Testis (tissue), 3 donors: ENCODE data around the gene ATF7. TPM values are rescaled to one million over a fixed set of nuclear protein-coding genes. Genes with fewer than 3 reads are reported as not detected.

ENCODE experiments used
- DNase-seq: peaks from one replicate; pipeline ENCODE4 v3.0.0-alpha.2; 2019
- H3K27ac ChIP-seq, 2 donors: fragments of 200-600 bp; sonication (generic); one replicate each; pipeline ENCODE4 v1.5.1; 2019
- H3K27me3 ChIP-seq: fragments of 200-600 bp; sonication (generic); one replicate; pipeline ENCODE4 v1.5.1; 2019
- H3K36me3 ChIP-seq: fragments of 200-600 bp; sonication (generic); one replicate; pipeline ENCODE4 v1.5.1; 2017; ENCODE audit warnings: low read depth; ENCODE audit errors: missing control alignments
- H3K4me1 ChIP-seq: fragments of 200-600 bp; sonication (generic); one replicate; pipeline ENCODE4 v1.5.1; 2019
- H3K4me3 ChIP-seq, 2 donors: fragments of 200-600 bp; sonication (generic); one replicate each; pipeline ENCODE4 v1.5.1; 2017 to 2019
- H3K9me3 ChIP-seq: fragments of 200-600 bp; sonication (generic); one replicate; pipeline ENCODE4 v1.5.1; 2017
- POLR2A ChIP-seq: fragments of 450-650 bp; IDR thresholded peaks from one replicate; pipeline ENCODE4 v1.6.1; 2017; ENCODE audit warnings: antibody characterized with exemption, mild to moderate bottlenecking, moderate library complexity
- WGBS, 2 donors: methylation state at CpG; one replicate each; pipeline ENCODE4 v1.1.5; 2018; 5-methylcytosine and 5-hydroxymethylcytosine counted together
- intact Hi-C: fragments of 100-400 bp; cut with DNase I; formaldehyde crosslinking; loops from one replicate; pipeline ENCODE4 v1.15.1; 2023; ENCODE audit warnings: low total_unique reads
- polyA plus RNA-seq: library from polyadenylated mRNA; stranded (reverse); fragments of 350-450 nt; fragmentation: Illumina TruSeq; extraction: RNeasy Lipid Tissue Mini Kit (QIAGEN cat#74804); gene quantifications from one replicate; pipeline ENCODE4 v1.2.3, GENCODE V29; 2014; ENCODE audit warnings: low read depth, low replicate concordance; ENCODE audit not compliant: insufficient read depth
- total RNA-seq, 2 donors: library from RNA; depleted of rRNA; stranded (reverse); fragments of >200 nt; gene quantifications; one replicate each; pipeline ENCODE4 v1.2.3, GENCODE V29; 2016
- TF ChIP-seq, protein P1 (sequence below), 3 experiments: fragments of 450-650 bp in 2 of 3; fragments of 200-600 bp in 1 of 3; sonication (generic) in 1 of 3; IDR thresholded peaks; one replicate each; pipeline ENCODE4 v1.5.1; 2016 to 2019; ENCODE audit warnings: antibody characterized with exemption in 3 of 3, mild to moderate bottlenecking in 2 of 3, moderate library complexity in 1 of 3

Gene ATF7
- total and polyA plus RNA-seq, 3 donors from 2014 or later = 31.6 to 59.8 (median 55.1) TPM

DNA sequence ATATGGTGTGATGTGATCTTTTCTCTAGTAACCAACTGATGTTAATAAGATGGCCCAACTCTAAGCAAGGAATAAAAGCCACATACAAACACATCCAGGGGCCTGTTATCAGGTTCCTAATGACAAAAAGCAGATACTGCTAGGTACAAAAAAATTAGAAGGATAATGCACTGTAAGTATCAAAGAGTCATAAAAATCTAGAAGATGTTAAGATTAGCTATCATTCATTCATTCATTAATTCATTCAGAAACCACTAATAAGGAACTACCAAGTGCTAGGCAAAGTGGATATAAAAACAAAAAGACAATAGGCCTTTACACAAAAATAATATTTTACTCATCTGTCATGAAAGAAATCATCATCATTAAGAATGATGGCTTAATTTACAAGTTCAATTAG lies 21.6 kb downstream of the ATF7 start:
- TF ChIP-seq, protein P1, sequence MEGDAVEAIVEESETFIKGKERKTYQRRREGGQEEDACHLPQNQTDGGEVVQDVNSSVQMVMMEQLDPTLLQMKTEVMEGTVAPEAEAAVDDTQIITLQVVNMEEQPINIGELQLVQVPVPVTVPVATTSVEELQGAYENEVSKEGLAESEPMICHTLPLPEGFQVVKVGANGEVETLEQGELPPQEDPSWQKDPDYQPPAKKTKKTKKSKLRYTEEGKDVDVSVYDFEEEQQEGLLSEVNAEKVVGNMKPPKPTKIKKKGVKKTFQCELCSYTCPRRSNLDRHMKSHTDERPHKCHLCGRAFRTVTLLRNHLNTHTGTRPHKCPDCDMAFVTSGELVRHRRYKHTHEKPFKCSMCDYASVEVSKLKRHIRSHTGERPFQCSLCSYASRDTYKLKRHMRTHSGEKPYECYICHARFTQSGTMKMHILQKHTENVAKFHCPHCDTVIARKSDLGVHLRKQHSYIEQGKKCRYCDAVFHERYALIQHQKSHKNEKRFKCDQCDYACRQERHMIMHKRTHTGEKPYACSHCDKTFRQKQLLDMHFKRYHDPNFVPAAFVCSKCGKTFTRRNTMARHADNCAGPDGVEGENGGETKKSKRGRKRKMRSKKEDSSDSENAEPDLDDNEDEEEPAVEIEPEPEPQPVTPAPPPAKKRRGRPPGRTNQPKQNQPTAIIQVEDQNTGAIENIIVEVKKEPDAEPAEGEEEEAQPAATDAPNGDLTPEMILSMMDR (IDR thresholded peaks at IDR 0.05) = no peak
- no peak for TF ChIP-seq POLR2A
- DNase-seq = no peak
- Histone ChIP-seq H3K27me3 (no peaks in the 10 kb centered on the region), H3K4me1 (peaks cover 24% of the 10 kb centered on the region), H3K27ac (no peak overlapping the region), H3K4me3 (no peak overlapping the region), H3K36me3 (no peaks in the 10 kb centered on the region), H3K9me3 (no peaks in the 10 kb centered on the region)
- intact Hi-C loops = no loop called here

DNA sequence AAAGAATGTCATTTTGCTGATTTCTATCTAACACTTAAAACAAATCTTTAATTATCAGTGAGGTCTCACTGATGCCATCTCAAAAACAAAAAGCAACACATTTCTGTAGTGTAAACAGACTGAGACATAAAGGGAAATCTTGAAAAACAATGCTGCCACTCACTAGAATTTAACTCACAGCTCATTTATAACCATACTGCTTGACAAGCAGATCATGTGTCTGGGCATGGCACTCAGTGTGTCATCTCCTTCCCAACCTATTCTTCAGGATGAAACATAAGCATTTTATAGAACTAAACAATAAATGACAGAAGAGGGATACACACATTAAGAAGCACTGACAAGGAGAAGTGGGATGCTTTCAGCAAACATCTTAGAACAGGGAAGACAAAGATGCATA lies 22.4 kb downstream of the ATF7 start:
- TF ChIP-seq, protein P1 (IDR thresholded peaks at IDR 0.05) = no peak
- no peak for TF ChIP-seq POLR2A
- no peaks in the 10 kb centered on the region for H3K36me3 ChIP-seq
- no peaks in the 10 kb centered on the region for H3K27me3 ChIP-seq
- H3K4me1 ChIP-seq = peaks cover 24% of the 10 kb centered on the region
- H3K27ac ChIP-seq = no peak overlapping the region
- DNase-seq = no peak
- intact Hi-C loops = no loop called here
- no peak overlapping the region for H3K4me3 ChIP-seq
- no peaks in the 10 kb centered on the region for H3K9me3 ChIP-seq

DNA sequence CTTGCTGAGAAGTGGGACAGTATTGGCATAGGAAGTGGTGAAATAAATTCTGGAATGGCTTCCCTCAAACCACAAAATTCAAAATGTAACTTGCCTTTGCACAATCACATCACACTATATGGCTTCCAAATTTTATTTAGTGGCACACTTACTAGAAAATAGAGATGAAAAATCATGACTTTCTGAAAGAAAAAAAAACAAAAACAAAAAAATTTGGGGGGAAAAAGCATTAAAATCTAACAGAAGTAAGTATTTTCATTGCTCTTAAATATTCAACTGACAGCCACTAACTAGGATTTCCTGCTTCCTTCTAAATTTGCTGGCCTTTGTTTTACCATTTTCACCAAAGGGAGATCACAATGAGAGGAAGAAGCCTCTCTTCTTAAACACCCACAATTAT lies 23.0 kb downstream of the ATF7 start:
- Histone ChIP-seq H3K9me3 (no peaks in the 10 kb centered on the region), H3K36me3 (no peaks in the 10 kb centered on the region), H3K4me3 (no peak overlapping the region), H3K4me1 (peaks cover 24% of the 10 kb centered on the region), H3K27ac (no peak overlapping the region), H3K27me3 (no peaks in the 10 kb centered on the region)
- DNase-seq = no peak
- intact Hi-C loops = no loop called here
- TF ChIP-seq, protein P1 (IDR thresholded peaks at IDR 0.05) = no peak
- TF ChIP-seq POLR2A = no peak

DNA sequence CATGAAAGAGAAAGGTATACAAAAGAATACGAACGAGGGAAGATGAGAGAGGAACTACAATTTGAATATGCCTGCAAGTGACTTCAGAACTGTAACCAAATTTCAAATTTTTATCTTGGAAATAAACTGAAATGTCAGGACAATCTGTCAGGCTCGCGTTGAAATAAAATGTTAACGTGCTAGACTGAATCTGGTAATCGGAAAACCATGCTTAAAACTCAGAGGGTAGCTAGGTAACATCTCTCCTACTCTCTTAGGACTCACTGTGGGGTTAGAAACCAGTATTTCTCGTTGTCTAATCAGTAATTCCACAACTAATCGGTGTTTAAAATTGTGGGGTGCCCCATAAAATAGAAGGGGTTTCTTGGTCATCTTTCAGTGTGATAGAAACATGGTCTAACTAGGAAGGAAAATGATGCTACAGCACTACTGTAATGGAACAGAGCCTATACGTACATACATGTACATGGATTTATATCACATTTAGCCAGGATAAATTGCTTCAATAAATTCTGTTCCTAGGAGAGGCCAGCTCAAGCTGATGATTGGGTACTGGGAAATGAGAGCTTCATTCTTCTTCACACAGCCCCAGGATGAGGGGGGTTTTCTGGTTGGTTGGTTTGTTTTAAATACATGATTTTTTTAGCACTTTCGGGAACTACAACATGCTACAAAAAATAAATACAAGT lies 23.9 kb downstream of the ATF7 start:
- Histone ChIP-seq H3K4me1 (peaks cover 24% of the 10 kb centered on the region), H3K27me3 (no peaks in the 10 kb centered on the region), H3K9me3 (no peaks in the 10 kb centered on the region), H3K4me3 (no peak overlapping the region), H3K27ac (peak overlapping the region; percentile 31 to 32), H3K36me3 (no peaks in the 10 kb centered on the region)
- intact Hi-C loops = no loop called here
- 46 to 48% methylated on average over 10 of the region's 10 CpGs for WGBS, 2 donors
- TF ChIP-seq, protein P1 (IDR thresholded peaks at IDR 0.05) = no peak
- TF ChIP-seq POLR2A = no peak
- DNase-seq = no peak

DNA sequence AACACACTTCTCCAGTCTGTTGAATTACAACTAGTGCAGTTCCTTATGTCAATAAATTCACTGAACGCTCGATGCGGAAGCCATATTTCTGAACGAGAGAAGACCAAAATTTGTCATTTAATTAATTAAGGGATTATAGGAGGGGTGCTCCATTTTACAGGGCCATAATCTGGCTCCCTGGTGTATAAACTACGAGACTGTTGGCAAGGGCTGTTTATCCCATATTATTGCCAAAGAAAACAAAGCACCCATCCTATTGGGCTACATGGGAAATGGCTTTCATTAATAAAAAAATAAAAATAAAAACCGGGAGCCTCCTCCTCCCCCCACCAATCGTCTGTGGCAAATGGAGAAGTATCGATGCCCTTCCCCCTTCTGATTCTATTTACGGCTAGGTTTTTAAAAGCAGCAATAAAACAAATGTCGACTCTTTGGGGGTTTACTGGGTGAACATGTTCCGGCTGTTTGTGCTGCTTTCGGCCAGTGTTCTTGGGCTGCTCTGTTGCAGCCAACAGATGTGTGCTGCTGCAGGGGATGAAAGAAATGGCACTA lies 24.8 kb downstream of the ATF7 start:
- Histone ChIP-seq H3K36me3 (no peaks in the 10 kb centered on the region), H3K4me3 (no peak overlapping the region), H3K27me3 (no peaks in the 10 kb centered on the region), H3K27ac (peak overlapping the region; percentile 4 to 32), H3K9me3 (no peaks in the 10 kb centered on the region), H3K4me1 (peaks cover 26% of the 10 kb centered on the region)
- WGBS, 2 donors = 43 to 56% methylated on average over 12 of the region's 12 CpGs
- TF ChIP-seq, protein P1 (IDR thresholded peaks at IDR 0.05) = no peak
- no peak for TF ChIP-seq POLR2A
- no peak for DNase-seq
- intact Hi-C loops = no loop called here
